ENCODE data around the gene FUT8.
A peak's percentile ranks its signal among the peaks of the same experiment; 100 is the strongest.

FUT8 gene

GRCh38 chr14:65412032-65412846 lies at the start of gene FUT8:
TSS of gene FUT8 (plus strand) at chr14:65412730. CDS start at chr14:65561564, 148,834 bp downstream.
- Mint-ChIP-seq H3K36me3 (ENCODE audit: low read depth) (peaks cover 16% of the 10 kb centered on the region), H3K4me1 (ENCODE audit: low read depth) (peaks cover 39% of the 10 kb centered on the region)
- DNase-seq (ENCODE audit: low spot score): peak; percentile 95

DNA sequence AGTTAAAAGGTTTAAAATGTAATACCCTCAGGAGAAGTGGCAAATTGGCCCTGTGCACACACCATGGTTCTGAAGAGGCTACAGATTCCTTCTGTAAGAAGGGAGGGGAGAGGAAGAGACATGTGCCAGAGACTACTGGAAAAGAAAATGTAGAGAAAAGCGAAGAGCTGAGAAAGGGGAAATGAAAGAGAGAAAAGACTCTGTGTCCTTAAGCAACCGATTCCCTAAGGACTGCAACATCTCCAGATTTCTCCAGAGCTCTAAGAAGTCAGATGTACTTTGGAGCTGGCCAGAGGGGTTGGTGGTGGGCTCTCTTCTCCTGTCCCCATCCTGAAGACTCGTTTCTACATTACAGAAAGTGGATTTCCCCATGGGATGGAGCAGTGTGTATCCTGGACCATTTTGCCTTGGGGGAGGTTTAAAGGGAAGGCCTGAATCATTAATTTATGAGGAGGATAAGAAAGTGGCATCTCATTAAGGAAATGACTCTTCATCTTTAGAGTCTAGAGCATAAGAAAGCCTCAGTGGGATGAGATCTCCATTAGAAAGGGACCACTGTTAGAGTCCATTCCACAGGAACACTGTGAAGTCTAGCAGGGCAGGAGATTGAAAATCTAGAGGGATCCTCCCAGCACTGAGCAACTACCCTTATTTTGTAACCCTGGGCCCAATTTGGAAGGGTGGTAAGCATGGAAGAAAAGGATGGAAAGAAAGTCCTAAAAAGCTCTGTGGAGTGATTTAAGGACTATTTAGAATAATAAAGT lies 45.5 kb upstream of the FUT8 start:
- H3K4me3 Mint-ChIP-seq: no peak overlapping the region
- peak overlapping the region; percentile 48 for H3K27ac Mint-ChIP-seq
- H3K27me3 Mint-ChIP-seq (ENCODE audit: low read depth): no peaks in the 10 kb centered on the region
- DNase-seq (ENCODE audit: low spot score): no peak
- H3K4me1 Mint-ChIP-seq (ENCODE audit: low read depth): peaks cover 39% of the 10 kb centered on the region
- H3K9me3 Mint-ChIP-seq: no peaks in the 10 kb centered on the region
- peaks cover 17% of the 10 kb centered on the region for H3K36me3 Mint-ChIP-seq (ENCODE audit: low read depth)

More at GRCh38 chr14:65412032-65412846, at the start of gene FUT8:
- Mint-ChIP-seq H3K27me3 (ENCODE audit: low read depth) (no peaks in the 10 kb centered on the region), H3K4me3 (peak within 1 kb of the TSS; percentile 100), H3K27ac (peak within 1 kb of the TSS; percentile 95), H3K9me3 (no peaks in the 10 kb centered on the region)

GRCh38 chr14:65369560-65369959 lies 43.0 kb upstream of the FUT8 start:
- H3K27ac Mint-ChIP-seq: peak overlapping the region; percentile 43
- peaks cover 57% of the 10 kb centered on the region for H3K4me1 Mint-ChIP-seq (ENCODE audit: low read depth)
- H3K9me3 Mint-ChIP-seq: peaks cover 5% of the 10 kb centered on the region
- no peaks in the 10 kb centered on the region for H3K27me3 Mint-ChIP-seq (ENCODE audit: low read depth)
- H3K4me3 Mint-ChIP-seq: peak overlapping the region; percentile 25
- peaks cover 32% of the 10 kb centered on the region for H3K36me3 Mint-ChIP-seq (ENCODE audit: low read depth)
- DNase-seq (ENCODE audit: low spot score): peak; percentile 36

DNA sequence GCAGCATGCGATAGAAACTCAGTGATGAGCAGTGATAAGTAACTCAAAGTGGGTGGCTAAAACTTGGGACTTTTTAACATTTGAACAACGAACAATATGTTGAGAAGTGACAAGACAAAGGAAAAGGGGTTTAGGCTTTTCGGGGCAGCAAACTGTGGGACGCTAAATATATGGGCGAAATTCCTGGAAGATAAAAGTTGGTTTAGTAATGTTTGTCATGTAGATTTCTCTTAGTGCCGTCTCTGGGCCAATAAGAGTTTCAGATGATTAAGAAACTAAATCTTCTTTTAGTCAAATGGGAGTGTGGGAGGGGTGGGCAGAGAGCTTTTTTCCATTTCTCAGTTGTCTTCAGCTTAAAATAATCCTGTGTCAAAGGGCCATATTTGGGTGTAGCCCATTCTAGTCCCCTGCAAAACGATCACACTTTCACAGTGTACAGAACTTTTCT lies 41.7 kb upstream of the FUT8 start:
- Mint-ChIP-seq H3K27me3 (ENCODE audit: low read depth) (no peaks in the 10 kb centered on the region), H3K4me1 (ENCODE audit: low read depth) (peaks cover 55% of the 10 kb centered on the region), H3K36me3 (ENCODE audit: low read depth) (peaks cover 37% of the 10 kb centered on the region), H3K27ac (peak overlapping the region; percentile 49), H3K4me3 (peak overlapping the region; percentile 33), H3K9me3 (peaks cover 5% of the 10 kb centered on the region)
- peak; percentile 29 for DNase-seq (ENCODE audit: low spot score)

DNA sequence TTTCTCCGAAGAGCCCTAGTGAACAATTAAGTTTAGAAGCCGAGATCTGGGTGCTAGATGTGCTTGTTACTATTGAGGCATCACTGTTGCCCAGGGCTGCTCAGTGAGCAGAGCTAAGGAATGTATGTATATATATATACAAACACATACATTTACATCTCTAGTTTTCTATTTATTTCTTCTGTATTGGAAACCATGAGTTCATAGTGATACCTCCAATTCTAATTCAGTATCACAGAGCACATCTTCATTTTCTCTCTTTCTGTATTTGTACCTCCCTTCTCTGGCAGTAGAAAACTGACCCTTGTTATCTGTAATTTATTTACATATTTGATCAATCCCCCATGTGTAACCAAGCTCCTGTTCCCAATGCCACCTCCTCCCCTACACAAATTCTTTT lies 40.7 kb upstream of the FUT8 start:
- H3K36me3 Mint-ChIP-seq (ENCODE audit: low read depth): peaks cover 41% of the 10 kb centered on the region
- H3K4me1 Mint-ChIP-seq (ENCODE audit: low read depth): peaks cover 52% of the 10 kb centered on the region
- peak overlapping the region; percentile 27 for H3K4me3 Mint-ChIP-seq
- DNase-seq (ENCODE audit: low spot score): no peak
- H3K27ac Mint-ChIP-seq: peak overlapping the region; percentile 79
- peaks cover 5% of the 10 kb centered on the region for H3K9me3 Mint-ChIP-seq
- H3K27me3 Mint-ChIP-seq (ENCODE audit: low read depth): no peaks in the 10 kb centered on the region

DNA sequence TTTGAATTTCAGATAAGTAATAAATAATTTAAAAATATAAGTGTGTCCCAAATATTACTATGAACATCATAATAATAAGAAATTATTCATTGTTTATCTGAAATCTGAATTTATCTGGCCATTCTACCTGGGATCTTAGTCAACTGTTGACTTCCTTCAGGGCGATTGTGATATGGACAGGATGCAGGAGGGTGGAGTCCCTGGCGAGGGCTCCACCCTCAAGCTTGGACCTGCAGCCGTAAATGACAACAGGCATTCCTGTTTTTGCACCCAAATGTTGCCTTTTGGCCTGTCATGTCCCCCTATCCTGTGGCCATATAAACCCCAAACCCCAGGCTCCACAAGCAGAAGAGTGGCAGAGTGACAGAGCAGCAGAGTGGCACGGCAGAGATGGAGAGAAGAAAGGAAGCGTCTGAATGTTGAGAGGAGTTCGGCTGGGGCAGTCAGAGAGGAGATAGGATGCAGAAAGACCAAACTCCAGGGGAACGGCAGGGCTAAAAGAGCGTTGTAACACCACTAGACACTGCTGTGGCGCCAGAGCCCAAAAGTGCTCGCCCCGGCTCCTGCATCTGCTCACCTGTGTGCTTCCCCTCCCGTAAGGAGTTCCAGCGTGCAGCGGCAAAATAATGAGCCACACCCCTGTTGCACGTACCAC lies 39.4 kb upstream of the FUT8 start:
- Mint-ChIP-seq H3K4me1 (ENCODE audit: low read depth) (peaks cover 47% of the 10 kb centered on the region), H3K9me3 (peaks cover 5% of the 10 kb centered on the region), H3K4me3 (peak overlapping the region; percentile 71), H3K27ac (peak overlapping the region; percentile 69), H3K36me3 (ENCODE audit: low read depth) (peaks cover 43% of the 10 kb centered on the region), H3K27me3 (ENCODE audit: low read depth) (no peaks in the 10 kb centered on the region)
- DNase-seq (ENCODE audit: low spot score): no peak

DNA sequence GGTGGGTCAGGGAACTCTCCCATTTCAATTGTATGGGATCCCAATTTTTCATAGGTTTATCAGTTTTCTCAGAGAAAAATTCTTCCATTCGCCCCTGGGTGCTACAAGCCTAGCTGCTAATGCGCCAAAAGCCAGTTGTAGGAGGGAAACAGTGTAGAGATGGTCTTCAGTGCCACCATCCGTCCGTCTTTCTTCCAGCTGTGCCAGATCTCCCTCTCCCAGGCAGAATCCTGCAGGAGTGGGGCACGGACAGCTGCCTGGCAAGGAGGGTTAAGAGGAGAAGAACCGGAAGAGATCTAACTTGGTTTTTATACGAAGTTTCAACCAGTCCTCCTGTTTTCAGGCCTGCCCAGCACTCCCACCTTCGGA lies 38.9 kb upstream of the FUT8 start:
- peaks cover 5% of the 10 kb centered on the region for H3K9me3 Mint-ChIP-seq
- peaks cover 47% of the 10 kb centered on the region for H3K4me1 Mint-ChIP-seq (ENCODE audit: low read depth)
- no peak for DNase-seq (ENCODE audit: low spot score)
- no peaks in the 10 kb centered on the region for H3K27me3 Mint-ChIP-seq (ENCODE audit: low read depth)
- no peak overlapping the region for H3K4me3 Mint-ChIP-seq
- peaks cover 48% of the 10 kb centered on the region for H3K36me3 Mint-ChIP-seq (ENCODE audit: low read depth)
- H3K27ac Mint-ChIP-seq: no peak overlapping the region

DNA sequence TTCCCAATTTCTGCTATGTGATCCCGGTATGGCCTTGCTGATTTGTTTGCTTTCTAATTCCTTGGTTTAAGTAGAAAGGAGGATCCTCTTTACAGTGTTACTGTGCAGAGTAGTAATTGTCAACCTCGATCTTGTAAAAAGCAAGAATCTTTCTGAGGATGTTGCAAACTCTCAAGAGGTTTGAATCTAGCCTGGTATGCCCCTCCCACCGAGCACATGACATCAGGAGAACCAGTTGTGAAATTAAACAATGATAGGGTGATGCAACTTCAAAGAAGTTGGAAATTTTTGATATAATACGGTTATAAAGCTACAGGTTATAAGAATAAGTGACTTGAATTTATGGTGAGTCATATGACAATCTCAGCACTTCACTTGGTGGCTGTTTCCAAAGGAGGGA lies 35.0 kb upstream of the FUT8 start:
- DNase-seq (ENCODE audit: low spot score): no peak
- H3K27ac Mint-ChIP-seq: peak overlapping the region; percentile 45
- H3K27me3 Mint-ChIP-seq (ENCODE audit: low read depth): no peaks in the 10 kb centered on the region
- H3K9me3 Mint-ChIP-seq: peaks cover 14% of the 10 kb centered on the region
- H3K36me3 Mint-ChIP-seq (ENCODE audit: low read depth): peaks cover 62% of the 10 kb centered on the region
- peaks cover 20% of the 10 kb centered on the region for H3K4me1 Mint-ChIP-seq (ENCODE audit: low read depth)
- no peak overlapping the region for H3K4me3 Mint-ChIP-seq

GRCh38 chr14:65382586-65382985 lies 29.9 kb upstream of the FUT8 start:
- H3K36me3 Mint-ChIP-seq (ENCODE audit: low read depth): peaks cover 44% of the 10 kb centered on the region
- H3K4me3 Mint-ChIP-seq: no peak overlapping the region
- H3K27ac Mint-ChIP-seq: no peak overlapping the region
- no peaks in the 10 kb centered on the region for H3K27me3 Mint-ChIP-seq (ENCODE audit: low read depth)
- H3K9me3 Mint-ChIP-seq: peaks cover 9% of the 10 kb centered on the region
- no peak for DNase-seq (ENCODE audit: low spot score)
- H3K4me1 Mint-ChIP-seq (ENCODE audit: low read depth): peaks cover 7% of the 10 kb centered on the region

- Mint-ChIP-seq H3K4me3 (no peak overlapping the region), H3K36me3 (ENCODE audit: low read depth) (peaks cover 21% of the 10 kb centered on the region), H3K4me1 (ENCODE audit: low read depth) (peaks cover 10% of the 10 kb centered on the region), H3K27me3 (ENCODE audit: low read depth) (no peaks in the 10 kb centered on the region), H3K27ac (no peak overlapping the region), H3K9me3 (no peaks in the 10 kb centered on the region)
- no peak for DNase-seq (ENCODE audit: low spot score)
Observed at GRCh38 chr14:65387171-65387570, 25.4 kb upstream of the FUT8 start.

DNA sequence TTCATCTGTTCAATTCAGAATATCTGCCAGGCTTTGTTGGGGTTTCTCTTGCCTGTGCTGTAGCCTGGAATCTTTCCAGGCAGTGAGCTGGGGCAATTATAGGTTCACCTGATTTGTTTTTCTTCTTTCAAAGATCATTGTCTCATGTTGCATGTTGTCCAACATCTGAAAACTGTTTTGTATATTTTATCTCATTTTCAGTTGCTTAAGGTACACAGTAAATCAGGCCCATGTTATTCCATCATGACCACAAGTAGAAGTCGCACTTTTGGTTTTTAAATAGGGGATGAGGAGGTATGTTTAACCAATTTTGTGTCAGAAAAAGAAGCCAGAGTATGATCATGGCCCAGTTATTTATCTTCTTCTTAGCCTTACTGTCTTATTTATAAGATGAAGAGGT lies 24.9 kb upstream of the FUT8 start:
- H3K36me3 Mint-ChIP-seq (ENCODE audit: low read depth): peaks cover 20% of the 10 kb centered on the region
- H3K27ac Mint-ChIP-seq: peak overlapping the region; percentile 17
- H3K4me1 Mint-ChIP-seq (ENCODE audit: low read depth): peaks cover 10% of the 10 kb centered on the region
- H3K4me3 Mint-ChIP-seq: no peak overlapping the region
- DNase-seq (ENCODE audit: low spot score): no peak
- H3K27me3 Mint-ChIP-seq (ENCODE audit: low read depth): no peaks in the 10 kb centered on the region
- H3K9me3 Mint-ChIP-seq: no peaks in the 10 kb centered on the region

DNA sequence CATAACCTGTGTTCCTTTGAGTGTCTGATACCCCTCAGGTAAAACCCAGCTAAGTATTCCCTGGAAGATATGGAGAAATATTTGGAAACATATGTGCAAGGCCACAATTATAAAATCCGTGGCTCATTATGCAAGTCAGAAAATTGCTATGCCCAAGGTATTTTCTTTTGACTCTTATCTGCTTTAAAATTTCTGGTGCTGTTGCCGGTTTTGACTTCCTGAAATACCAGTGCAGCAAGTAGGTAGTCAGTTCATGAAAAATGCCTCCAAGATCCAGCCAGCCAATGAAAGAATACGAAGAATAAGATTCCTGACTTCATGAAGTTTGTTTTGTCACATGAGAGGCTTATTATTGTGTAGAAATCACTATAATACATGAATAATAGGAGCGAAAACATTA lies 20.2 kb upstream of the FUT8 start:
- Mint-ChIP-seq H3K4me3 (no peak overlapping the region), H3K36me3 (ENCODE audit: low read depth) (peaks cover 44% of the 10 kb centered on the region)

GRCh38 chr14:65396082-65396910 lies 16.2 kb upstream of the FUT8 start:
- peaks cover 28% of the 10 kb centered on the region for H3K9me3 Mint-ChIP-seq
- DNase-seq (ENCODE audit: low spot score): no peak
- H3K27ac Mint-ChIP-seq: no peak overlapping the region
- no peaks in the 10 kb centered on the region for H3K27me3 Mint-ChIP-seq (ENCODE audit: low read depth)
- H3K36me3 Mint-ChIP-seq (ENCODE audit: low read depth): peaks cover 53% of the 10 kb centered on the region
- no peak overlapping the region for H3K4me3 Mint-ChIP-seq
- peaks cover 2% of the 10 kb centered on the region for H3K4me1 Mint-ChIP-seq (ENCODE audit: low read depth)

More for the DNA sequence above, 20.2 kb upstream of the FUT8 start:
- no peak overlapping the region for H3K27ac Mint-ChIP-seq
- DNase-seq (ENCODE audit: low spot score): no peak
- peaks cover 10% of the 10 kb centered on the region for H3K4me1 Mint-ChIP-seq (ENCODE audit: low read depth)
- peaks cover 28% of the 10 kb centered on the region for H3K9me3 Mint-ChIP-seq
- no peaks in the 10 kb centered on the region for H3K27me3 Mint-ChIP-seq (ENCODE audit: low read depth)

Data from T-helper 2 cell treated with Interferon-gamma antibody and Interleukin-4, amounts not matched to agents 5 μg/mL and 100 μg/mL, for 36 hours (primary cell).